Stomach (tissue), 9 donors: Measurements from ENCODE around the gene ABCA3. TPM values are rescaled to one million over a fixed set of nuclear protein-coding genes. Genes with fewer than 3 reads are reported as not detected.

Source experiments
- DNase-seq, 2 donors: peaks; one replicate each; pipeline versions ENCODE4 v3.0.0 to v3.0.0-alpha.2; 2013 to 2019
- H3K27ac ChIP-seq, 5 donors: fragments of 200-600 bp in 4 of 5; sonication (generic) in 4 of 5; one replicate each; pipeline ENCODE4 v1.5.1; 2013 to 2019; ENCODE audit warnings: mild to moderate bottlenecking in 1 of 5, moderate library complexity in 1 of 5
- H3K27me3 ChIP-seq, 3 donors: fragments of 200-600 bp; sonication (generic); one replicate each; pipeline ENCODE4 v1.5.1; 2017 to 2019; ENCODE audit warnings: mixed run types in 1 of 3
- H3K36me3 ChIP-seq, 4 donors: fragments of 200-600 bp; sonication (generic); 1 replicate in 3 of 4; 2 replicates in 1 of 4; pipeline ENCODE4 v1.5.1; 2016 to 2019
- H3K4me1 ChIP-seq, 4 donors: fragments of 200-600 bp; sonication (generic); one replicate each; pipeline ENCODE4 v1.5.1; 2016 to 2019
- H3K4me3 ChIP-seq, 4 donors: fragments of 200-600 bp; sonication (generic) in 3 of 4; one replicate each; pipeline ENCODE4 v1.5.1; 2016 to 2019; ENCODE audit warnings: mild to moderate bottlenecking in 1 of 4
- H3K9me3 ChIP-seq, 4 donors: fragments of 200-600 bp; sonication (generic); one replicate each; pipeline ENCODE4 v1.5.1; 2016 to 2019
- EP300 ChIP-seq: sonication (generic); formaldehyde crosslinking; IDR thresholded peaks from one replicate; pipeline ENCODE4 v1.6.1; 2017; ENCODE audit warnings: antibody characterized with exemption
- POLR2A ChIP-seq, 4 donors: fragments of 450-650 bp; IDR thresholded peaks; one replicate each; pipeline ENCODE4 v1.6.1; 2016; ENCODE audit warnings: antibody characterized with exemption in 4 of 4, control low read depth in 2 of 4, mild to moderate bottlenecking in 1 of 4, moderate library complexity in 1 of 4
- POLR2AphosphoS5 ChIP-seq, 3 donors: sonication (generic); formaldehyde crosslinking; IDR thresholded peaks; one replicate each; pipeline ENCODE4 v1.6.1; 2016; ENCODE audit warnings: antibody characterized with exemption in 3 of 3
- WGBS, 5 donors: extraction: QIAGEN DNeasy Blood & Tissue Kit in 3 of 5; methylation state at CpG; one replicate each; pipeline versions ENCODE4 v1.1.5 to v1.1.7; 2013 to 2018; 5-methylcytosine and 5-hydroxymethylcytosine counted together
- intact Hi-C: fragments of 100-400 bp; cut with DNase I; formaldehyde crosslinking; loops from one replicate; pipeline ENCODE4 v1.15.1; 2023; ENCODE audit warnings: low total_unique reads
- polyA plus RNA-seq, 3 donors: library from polyadenylated mRNA; stranded (reverse); fragments of 200-250 nt; gene quantifications; one replicate each; pipeline ENCODE4 v1.2.3, GENCODE V29; 2013
- total RNA-seq, 5 donors: library from RNA; depleted of rRNA; stranded (reverse); fragments of >200 nt; gene quantifications; one replicate each; pipeline versions ENCODE4 v1.1.0 to v1.2.3, GENCODE V29; 2014 to 2016
- TF ChIP-seq, protein P1 (sequence below), 7 experiments: fragments of 450-650 bp in 4 of 7; fragments of 200-600 bp in 3 of 7; sonication (generic) in 3 of 7; IDR thresholded peaks; one replicate each; pipeline ENCODE4 v1.5.1; 2016 to 2019; ENCODE audit warnings: antibody characterized with exemption in 7 of 7, control low read depth in 2 of 7, mild to moderate bottlenecking in 1 of 7
- donor health status: healthy with polysubstance abuse.
- donor health status: Bipolar disorder and iron deficiency.
- donor health status: healthy.

Gene ABCA3
- total and polyA plus RNA-seq, 8 donors = 0.61 to 39.3 (median 3.9) TPM

- no peak overlapping the region for H3K4me3 ChIP-seq
- DNase-seq = no peak
- 80 to 89% (median 88%) methylated on average over 12 to 21 of the region's 21 CpGs for WGBS, 5 donors
- intact Hi-C loops = no loop called here
- no peak for TF ChIP-seq EP300
- TF ChIP-seq POLR2AphosphoS5 (IDR thresholded peaks at IDR 0.05) = no peak
- H3K36me3 ChIP-seq = peaks cover 0 to 84% (median 42%) of the 10 kb centered on the region in 4 donors
- H3K9me3 ChIP-seq = no peaks in the 10 kb centered on the region
- no peaks in the 10 kb centered on the region for H3K4me1 ChIP-seq
- H3K27me3 ChIP-seq = no peaks in the 10 kb centered on the region
- H3K27ac ChIP-seq = no peak overlapping the region
Measured at GRCh38 chr16:2295056-2295798, 45.3 kb downstream of the ABCA3 start.

DNA sequence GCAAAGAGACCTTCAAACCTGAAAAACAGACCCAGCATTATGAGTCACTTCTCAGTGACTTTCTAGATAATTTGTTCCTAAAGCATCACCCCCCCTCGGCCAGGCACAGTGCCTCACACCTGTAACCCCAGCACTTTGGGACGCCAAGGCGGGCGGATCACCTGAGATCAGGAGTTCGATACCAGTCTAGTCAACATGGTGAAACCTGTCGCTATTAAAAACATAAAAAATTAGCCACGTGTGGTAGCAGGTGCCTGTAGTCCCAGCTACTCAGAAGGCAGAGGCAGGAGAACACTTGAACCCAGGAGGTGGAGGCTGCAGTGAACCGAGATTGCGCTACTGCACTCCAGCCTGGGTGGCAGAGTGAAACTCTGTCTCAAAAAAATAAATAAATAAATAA lies 48.3 kb downstream of the ABCA3 start:
- intact Hi-C loops = no loop called here
- Histone ChIP-seq H3K36me3 (peaks cover 4 to 88% (median 50%) of the 10 kb centered on the region in 4 donors), H3K9me3 (no peaks in the 10 kb centered on the region), H3K4me3 (no peak overlapping the region), H3K4me1 (no peaks in the 10 kb centered on the region), H3K27me3 (no peaks in the 10 kb centered on the region), H3K27ac (no peak overlapping the region)
- 85 to 92% (median 89%) methylated on average over 9 of the region's 9 CpGs for WGBS, 5 donors
- no peak for TF ChIP-seq EP300
- TF ChIP-seq POLR2A (IDR thresholded peaks at IDR 0.05) = no peak
- TF ChIP-seq, protein P1, sequence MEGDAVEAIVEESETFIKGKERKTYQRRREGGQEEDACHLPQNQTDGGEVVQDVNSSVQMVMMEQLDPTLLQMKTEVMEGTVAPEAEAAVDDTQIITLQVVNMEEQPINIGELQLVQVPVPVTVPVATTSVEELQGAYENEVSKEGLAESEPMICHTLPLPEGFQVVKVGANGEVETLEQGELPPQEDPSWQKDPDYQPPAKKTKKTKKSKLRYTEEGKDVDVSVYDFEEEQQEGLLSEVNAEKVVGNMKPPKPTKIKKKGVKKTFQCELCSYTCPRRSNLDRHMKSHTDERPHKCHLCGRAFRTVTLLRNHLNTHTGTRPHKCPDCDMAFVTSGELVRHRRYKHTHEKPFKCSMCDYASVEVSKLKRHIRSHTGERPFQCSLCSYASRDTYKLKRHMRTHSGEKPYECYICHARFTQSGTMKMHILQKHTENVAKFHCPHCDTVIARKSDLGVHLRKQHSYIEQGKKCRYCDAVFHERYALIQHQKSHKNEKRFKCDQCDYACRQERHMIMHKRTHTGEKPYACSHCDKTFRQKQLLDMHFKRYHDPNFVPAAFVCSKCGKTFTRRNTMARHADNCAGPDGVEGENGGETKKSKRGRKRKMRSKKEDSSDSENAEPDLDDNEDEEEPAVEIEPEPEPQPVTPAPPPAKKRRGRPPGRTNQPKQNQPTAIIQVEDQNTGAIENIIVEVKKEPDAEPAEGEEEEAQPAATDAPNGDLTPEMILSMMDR (IDR thresholded peaks at IDR 0.05) = no peak
- no peak for TF ChIP-seq POLR2AphosphoS5 (IDR thresholded peaks at IDR 0.05)
- DNase-seq = no peak

DNA sequence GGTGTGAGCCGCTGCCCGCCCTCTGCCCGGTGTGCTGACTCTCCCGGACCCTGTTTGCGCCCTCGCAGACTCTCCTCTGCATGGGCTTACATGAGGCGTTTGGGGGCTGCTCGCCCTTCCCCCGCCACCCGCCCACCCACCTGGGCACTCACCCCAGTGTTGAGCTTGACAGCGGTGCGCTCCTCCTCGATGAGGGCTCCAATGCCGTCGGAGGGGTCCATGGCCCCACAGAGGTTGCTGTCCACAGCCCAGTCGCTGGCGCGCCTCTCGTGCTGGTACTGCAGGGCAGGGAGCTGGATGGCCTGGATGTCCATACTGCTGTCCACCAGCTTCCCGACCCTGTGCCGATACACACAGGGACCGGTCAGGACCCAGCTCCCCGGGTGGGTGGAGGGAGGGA lies 51.2 kb downstream of the ABCA3 start:
- Histone ChIP-seq H3K4me1 (no peaks in the 10 kb centered on the region), H3K27me3 (no peaks in the 10 kb centered on the region), H3K4me3 (no peak overlapping the region), H3K36me3 (peaks cover 4 to 97% (median 54%) of the 10 kb centered on the region in 4 donors), H3K9me3 (no peaks in the 10 kb centered on the region), H3K27ac (no peak overlapping the region)
- WGBS, 5 donors = 92 to 95% (median 93%) methylated on average over 21 to 23 of the region's 23 CpGs
- TF ChIP-seq EP300 (no peak), POLR2A (IDR thresholded peaks at IDR 0.05) (no peak), POLR2AphosphoS5 (IDR thresholded peaks at IDR 0.05) (no peak)
- TF ChIP-seq, protein P1 (IDR thresholded peaks at IDR 0.05) = no peak
- DNase-seq = no peak
- intact Hi-C loops = no loop called here

- no peaks in the 10 kb centered on the region for H3K9me3 ChIP-seq
- H3K27ac ChIP-seq = no peak overlapping the region
- H3K4me1 ChIP-seq = no peaks in the 10 kb centered on the region
- H3K36me3 ChIP-seq = peaks cover 4 to 98% (median 58%) of the 10 kb centered on the region in 4 donors
- H3K27me3 ChIP-seq = no peaks in the 10 kb centered on the region
- H3K4me3 ChIP-seq = no peak overlapping the region
- no peak for DNase-seq
- 74 to 88% (median 79%) methylated on average over 6 to 8 of the region's 8 CpGs for WGBS, 5 donors
- TF ChIP-seq POLR2A (IDR thresholded peaks at IDR 0.05) = no peak
- TF ChIP-seq, protein P1 (IDR thresholded peaks at IDR 0.05) = no peak
- TF ChIP-seq EP300 = no peak
- TF ChIP-seq POLR2AphosphoS5 (IDR thresholded peaks at IDR 0.05) = no peak
- intact Hi-C loops = no loop called here
Measured at GRCh38 chr16:2288726-2289125, 51.8 kb downstream of the ABCA3 start.
